Activated CD4-positive, CD25-positive, alpha-beta regulatory T cell treated with anti-CD3 and anti-CD28 coated beads, Interleukin-2, amount 50 U/mL, for 72 hours (primary cell): ENCODE measurements around the gene COL27A1.

ENCODE experiments used
- DNase-seq: peaks from one replicate; pipeline ENCODE4 v3.0.0; 2021

The COL27A1 gene

DNA sequence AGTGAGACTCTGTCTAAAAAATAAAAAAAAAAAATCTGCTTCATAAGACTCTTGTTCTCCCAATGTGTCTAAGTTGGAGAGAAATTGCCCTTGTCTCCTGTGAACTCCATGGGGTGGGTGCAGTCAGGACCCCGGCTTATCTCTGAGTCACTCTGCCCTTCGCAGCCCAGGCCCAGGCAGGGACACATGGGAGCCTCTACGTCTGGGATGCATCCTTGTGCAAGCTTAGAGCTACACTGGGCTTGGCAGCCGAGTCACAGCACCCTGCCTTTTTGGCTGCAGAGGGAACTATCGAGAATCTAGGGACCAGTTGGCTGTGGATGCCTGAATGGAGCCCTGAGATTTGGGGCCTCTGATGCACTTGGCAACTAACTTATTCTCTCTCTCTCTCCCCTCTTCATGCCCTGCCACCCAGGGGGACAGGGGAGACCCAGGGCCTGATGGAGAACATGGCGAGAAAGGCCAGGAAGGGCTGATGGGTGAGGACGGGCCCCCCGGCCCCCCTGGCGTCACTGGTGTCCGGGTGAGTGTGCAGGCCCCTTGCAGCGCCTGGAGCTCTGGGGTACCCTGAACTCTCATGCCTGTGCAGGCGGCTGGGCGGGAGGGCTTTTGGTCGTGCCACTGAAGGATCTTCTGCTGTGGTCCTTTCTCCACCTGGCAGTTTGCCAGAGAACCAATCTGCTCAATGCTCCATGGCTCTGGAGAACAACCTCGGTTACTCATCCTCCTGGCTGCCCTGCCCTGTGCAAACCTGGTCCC is 120.1 kb downstream of the COL27A1 start:
- no peak for DNase-seq

DNA sequence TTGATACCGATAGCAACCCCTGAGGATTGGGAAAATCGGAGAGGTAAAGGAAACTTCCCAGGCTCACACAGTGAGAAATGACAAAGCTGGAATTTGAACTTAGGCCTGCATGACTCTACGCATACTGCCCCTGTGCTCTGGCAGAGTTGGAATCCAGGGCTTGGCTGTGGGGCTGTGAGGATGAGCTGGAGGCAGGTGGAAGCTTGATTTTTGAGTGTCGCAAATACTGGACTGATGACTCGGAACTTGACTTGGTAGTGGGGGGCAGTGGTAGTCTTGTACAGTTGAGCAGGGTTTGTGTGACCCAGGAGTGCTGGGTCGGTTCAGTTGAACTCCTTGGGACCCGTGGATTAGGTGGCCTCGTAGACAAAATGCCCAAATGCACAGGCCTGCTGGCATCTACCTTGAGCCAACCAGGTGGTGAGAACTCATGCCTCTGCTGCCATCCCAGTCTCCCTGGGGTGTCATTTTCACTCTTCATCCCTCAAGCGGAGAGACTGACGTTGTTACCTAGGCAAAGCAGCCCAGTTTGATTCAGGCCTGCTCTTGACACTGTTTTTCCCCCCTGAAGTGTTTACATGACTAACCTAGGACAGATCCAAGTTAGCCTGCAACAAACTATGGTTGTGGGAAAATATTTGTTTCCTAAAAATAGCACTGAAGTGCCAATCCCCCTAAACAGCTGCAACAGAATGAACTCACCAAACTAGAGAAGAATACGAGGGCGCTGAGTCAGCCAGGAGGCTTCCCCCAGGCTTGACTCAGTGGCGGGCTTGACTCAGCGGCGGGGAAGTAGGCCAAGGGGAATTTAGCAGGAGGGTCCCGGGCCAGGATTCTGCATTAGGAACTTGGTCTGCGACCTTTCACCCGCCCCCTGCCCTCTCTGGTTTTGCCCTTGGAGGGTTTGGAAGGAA is 121.8 kb downstream of the COL27A1 start:
- no peak for DNase-seq

DNA sequence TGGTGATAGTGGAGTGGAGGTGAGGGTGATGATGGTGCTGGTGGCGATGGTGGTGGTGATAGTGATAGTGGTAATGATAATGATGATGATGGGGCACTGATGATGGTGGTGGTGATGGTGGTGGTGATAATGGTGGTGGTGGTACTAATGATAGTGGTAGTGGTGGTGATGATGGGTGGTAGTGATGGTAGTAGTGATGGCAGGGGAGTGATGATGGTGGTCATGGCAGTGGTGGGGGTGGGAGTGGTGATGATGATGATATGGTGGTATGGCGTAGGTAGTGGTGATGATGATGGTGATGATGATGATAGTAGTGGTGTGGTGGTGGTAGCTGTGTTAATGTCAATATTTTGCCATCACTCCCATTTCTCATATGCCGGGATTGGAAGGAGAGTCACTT is 123.0 kb downstream of the COL27A1 start:
- DNase-seq = no peak

DNA sequence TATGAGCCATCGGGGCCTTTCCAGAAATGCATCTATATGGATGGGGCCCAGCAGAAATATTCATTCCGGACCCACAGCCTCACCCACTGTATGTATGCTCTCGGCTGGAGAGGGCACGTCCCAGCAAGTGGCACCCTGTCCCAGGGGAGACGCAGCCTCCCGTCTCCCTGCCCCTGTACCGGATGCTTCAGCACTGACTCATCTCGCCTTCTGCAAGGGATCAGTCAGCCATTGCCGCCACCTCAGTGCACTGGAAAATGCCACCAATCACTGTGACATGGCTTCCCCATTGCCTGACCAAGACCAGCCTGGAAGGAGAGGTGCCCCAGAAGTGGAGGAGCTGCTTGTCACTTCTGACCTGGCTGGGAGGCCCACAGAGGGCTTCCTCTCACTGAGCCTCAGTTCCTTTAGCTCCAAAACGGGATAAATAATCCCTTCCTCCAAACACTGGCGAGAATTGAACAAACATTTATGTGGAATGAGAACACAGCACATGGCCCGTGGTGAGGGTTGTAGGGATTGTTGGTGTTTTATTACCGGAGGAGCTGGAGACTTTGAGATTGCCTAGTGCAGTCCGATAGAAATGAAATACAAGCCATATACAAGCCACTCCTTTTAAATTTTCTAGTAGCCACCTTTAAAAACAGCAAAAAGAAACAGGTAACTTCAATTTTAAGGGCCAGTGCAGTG is 123.7 kb downstream of the COL27A1 start:
- DNase-seq = no peak

DNA sequence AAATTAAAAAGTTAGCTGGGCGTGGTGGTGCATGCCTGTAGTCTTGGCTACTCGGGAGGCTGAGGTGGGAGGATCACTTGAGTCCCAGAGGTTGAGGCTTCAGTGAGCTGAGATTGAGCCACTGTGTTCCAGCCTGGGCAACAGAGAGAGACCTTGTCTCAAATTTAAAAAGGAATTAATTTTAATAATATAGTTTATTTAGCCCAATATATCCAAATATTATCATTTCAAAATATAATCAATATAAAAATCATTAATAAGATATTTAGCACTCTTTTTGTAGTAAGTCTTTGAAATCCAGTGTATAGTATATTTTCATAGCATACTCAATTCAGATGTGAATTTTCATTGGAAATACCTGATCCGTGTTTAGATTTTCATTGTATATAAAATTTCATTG is 124.4 kb downstream of the COL27A1 start:
- no peak for DNase-seq

DNA sequence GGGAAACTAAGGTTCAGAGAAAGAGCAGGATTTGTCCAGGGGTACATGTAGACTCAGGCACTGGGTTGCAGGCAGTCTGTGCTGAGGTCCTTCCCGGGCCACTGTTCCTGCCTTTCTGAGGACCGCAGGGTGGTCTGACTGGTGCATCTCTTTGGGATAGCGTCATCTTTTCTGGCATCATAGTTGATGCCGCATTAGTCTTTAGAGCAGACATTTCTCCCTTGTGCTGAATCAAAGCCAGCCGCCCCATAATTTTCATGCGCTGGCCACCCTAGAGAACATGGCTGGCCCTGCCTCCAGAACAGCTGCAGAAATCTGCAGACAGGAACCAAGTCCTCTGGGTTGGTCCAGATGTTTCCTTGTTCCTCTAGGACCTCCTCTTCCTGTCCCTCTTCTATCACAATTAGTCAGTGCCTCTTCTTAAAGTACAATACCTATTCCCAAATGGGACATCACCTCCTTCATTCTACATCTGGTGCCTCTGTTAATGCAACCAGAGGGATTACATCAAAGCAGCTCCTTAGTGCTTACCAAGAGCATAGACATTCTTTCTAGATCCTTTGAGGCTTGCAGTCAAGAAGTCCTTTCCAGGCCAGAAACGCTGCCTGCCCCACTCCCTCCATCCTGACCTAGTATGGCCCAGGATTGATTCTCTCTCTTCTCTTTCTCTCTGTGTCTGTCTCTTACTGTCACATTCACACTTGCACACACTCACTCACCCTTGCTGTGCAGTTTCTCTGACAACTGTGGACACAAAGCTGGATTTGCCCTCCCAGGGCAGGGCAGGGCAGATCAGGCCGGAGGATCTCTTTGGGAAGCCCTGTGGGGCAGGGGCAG is 125.5 kb downstream of the COL27A1 start:
- DNase-seq = no peak

DNA sequence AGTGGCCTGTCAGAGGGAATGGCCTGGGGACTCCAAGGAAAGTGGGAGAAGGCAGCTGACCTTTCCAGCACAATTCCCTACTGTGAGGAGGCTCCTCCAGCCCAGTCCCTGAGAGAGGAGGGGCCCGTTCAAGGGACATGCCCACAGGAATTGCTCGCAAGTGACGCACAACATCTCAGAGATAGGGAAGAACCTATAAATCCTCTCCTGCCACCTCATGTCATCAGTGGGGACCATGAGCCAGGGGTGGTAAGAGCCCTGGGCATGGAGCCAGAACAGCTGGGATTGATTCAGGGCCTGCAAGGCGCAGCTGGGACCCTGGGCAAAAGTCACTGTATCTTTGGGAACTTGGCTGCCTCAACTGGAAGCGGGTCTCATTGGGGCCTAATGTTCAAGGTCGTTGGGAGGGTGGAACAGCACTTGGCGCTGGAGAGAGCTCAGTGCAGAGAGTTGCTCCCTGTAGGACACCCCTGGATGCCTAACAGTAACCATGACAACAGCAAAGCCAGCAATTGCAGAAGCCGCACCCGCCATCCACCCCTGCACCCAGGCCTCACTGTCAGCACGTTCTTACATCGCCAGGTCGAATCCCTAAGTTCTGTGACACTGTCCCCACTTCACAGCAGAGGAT is 126.3 kb downstream of the COL27A1 start:
- no peak for DNase-seq

DNA sequence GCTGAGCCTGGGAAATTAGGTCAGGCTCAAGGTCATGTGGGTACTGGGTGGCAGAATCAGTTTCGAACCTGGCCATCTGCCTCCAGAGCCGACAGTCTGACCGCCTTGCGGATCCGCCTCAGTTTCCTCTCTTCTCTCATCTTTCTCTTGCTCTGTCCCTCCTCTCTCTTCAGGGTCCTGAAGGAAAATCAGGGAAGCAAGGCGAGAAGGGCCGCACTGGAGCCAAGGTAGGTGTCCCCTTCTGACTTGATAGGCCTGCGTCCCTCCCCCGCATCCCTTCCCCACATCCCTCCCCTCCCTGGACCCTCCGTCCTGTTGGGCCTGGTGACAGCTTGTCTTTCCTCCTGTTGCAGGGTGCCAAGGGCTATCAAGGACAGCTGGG is 126.8 kb downstream of the COL27A1 start:
- DNase-seq = no peak

DNA sequence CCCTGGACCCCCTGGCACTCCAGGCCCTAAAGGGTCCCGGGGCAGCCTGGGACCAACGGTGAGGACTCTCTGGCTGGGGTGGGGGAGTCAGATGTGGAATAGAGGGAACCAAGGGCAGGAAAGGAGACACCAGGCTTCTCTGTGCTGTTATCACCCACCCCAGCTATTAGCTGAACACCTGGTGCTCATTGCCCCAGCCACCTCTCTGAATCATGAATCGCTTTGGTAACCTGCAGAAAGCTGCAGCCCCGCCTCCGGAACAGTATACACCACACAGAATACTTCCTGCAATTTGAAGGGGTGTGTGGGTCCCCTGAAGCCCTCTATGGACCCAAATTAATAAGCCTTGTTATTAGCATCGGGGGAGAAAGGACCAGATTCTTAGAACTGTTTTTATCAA is 127.2 kb downstream of the COL27A1 start:
- no peak for DNase-seq

DNA sequence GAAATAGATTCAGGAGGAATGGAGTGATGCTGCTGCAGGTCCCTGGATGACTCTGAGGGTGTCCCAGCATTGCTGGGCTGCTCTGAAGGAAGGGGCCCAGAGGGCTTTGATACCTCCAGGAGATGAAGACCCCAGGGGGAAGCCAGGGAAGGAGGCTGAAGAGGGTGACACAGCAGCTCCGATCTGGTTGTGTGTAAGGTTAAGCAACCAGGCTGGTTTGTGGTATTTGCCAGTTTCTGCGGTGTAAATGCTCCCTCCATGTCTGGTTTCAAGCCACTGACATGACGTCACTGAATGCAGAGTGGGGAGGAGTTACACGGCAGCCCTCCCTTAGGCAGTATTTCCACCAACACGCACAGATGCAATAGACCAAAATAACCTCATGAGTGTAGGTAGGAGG is 127.6 kb downstream of the COL27A1 start:
- no peak for DNase-seq

DNA sequence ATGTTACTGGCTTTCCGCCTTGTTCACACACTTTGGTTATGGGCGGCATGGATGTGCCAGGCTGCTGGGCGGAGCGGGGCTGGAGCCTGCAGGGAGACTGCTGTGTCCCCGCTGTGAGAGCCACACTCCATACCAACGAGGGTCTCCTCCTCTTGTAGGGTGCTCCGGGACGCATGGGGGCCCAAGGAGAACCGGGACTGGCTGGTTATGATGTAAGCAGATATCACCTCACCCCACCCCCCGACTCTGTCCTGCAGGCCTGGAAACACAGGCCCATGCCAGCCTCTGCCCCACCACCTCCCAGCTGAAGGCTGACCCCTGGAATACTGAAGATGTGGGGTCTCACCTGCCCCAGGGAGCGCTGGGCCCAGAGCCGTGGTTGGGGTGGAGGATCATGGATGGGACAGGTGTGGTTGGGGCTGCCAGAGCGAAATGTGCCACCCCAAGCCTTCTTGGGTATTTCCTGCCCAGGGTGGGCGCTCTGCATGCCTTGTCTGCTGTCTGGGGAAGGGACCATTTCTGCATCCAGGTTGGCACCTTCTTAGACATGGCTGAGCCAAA is 128.3 kb downstream of the COL27A1 start:
- no peak for DNase-seq

DNA sequence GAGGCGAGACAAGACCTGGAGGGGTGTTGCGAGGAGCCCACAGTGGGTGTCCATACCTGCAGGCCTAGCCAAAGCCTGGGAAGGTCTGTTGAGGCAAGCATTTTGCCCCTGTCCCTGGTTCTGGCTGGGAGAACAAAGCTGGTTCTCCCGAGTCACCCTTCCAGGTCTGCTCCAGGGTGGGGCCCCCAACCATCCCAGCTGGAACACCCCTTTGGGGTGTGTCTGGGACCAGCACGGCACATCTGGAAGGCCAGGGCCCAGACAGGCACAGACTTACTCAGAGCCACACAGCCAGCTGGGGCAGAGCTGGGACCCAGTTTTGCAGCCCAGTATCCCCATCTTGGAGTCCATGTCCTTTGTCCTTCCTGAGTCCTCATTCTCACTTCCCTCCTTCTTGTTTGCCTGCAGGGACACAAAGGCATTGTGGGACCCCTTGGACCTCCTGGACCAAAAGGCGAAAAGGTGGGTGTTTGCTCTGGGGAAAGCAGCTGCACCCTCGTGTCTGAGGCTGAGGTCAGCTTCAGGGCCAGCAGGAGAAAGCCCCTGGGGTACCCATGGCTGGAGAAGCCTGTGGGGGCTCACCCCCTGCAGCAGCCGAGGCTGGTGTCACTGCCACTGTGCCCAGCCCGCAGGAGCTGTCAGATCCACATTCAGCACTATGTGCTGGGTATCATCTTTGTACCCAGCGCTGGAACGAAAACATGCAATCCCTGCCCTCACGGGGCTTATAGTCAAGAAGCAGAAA is 129.2 kb downstream of the COL27A1 start:
- no peak for DNase-seq

DNA sequence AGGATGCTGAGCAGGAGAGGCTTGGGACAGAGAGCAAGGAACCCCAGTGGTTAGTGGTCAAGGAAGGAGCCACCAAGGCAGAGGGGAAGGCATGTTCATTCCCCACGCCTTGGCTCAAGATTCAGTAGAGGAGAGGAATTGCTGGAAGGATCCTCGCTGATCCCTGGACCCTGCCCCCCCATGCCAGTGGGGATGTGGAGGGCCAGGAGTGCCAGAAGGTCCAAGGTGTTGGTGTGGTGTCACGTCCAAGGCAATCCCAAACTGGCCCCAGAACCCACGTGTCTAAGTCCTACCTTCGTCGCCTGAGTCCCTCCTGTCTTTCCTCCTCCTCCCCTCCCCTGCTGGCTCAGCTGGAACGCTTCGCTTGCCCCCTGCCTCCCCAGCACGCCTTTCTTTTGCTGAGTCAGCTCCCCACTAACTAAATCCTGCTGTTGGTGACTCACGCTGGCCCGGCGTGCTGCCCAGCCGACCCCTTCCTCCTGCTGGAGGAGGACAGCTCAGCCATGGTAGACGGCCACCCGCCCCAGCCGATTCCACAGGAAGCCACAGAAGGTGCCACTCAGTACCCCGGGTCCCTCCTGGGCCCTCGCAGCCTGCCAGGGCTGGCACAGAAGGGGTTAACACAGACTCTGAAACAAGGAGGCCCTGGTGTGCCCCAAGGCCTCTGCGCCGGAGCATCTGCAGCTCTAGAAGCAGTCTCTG is 130.0 kb downstream of the COL27A1 start:
- DNase-seq = no peak

DNA sequence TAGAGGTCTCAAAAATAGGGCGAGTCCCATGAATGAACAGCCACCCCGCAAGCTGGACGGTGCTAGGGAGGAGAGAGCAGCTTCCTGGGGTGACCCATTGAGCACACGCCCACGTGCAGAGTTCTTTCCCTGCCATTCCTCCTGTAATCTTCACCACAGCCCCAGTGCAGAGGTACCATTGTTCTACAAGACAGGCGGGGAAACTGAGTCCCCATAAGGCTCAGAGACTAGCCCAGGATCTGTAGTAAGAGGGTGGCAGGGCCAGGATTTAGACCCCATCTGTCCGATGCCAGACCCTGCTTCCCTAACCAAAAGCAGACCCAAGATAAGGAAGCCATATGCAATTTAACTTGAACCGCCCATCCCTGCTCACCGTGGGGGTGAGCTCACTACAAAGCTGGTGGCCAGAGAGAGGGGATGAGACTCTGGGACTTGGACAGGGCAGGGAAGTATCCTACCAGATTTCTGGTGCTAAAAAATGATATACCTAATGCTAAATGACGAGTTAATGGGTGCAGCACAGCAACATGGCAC is 130.9 kb downstream of the COL27A1 start:
- DNase-seq = no peak

DNA sequence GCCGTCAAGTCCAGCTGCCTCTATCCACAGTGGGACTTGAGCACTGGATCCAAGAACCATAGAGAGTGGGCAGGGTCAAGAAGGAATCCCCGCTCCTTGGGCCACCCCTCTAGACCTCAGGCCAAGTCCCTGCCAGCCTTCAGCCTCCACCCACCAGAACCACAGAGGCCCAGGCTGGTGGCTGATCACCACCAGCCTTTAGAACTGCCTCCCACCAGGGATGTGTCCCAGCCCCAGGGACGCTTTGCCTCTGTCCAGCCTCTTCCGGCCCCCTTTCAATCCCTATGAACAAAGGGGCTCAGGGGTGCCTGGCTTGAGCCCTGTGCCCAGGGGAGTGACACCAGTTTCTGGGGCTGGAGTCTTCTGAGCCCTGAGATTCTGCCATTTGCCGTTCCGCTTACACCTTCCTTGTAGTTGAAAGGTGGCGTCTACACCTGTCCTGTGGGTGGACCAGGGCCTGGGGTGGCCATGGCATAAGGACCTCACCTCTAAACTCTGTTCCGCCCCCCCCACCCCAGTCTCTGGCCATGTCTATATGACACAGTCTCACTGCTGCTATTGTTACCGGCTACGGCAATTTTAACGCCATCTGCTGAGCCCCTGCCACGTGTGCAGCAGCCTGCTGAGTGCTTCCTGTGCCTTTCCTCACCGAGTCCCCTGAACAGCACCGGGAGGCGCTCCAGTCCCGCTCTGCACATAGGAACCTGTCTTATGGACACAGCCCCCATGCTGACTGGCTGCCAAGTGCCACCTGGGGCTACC is 131.8 kb downstream of the COL27A1 start:
- DNase-seq = no peak

DNA sequence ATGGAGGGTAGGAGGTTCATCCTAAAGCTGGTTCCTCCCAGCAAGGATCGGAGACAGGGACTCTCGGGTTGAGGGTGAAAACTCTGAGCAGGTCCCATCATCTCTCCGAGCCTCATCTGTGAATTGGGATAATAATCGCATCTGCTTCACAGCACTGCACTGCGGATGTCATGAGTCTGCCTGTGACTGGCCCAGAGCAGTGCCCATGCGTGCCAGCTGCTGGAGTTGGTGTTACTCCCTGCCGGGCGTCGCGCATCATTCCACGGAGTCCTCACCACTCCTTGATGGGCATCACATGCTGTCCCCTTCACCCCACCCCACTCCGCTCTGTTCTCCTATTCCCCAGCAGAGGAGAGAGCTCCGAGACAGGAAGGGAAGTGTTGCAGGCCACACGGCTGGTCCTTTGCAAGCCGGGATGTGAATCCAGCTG is 132.4 kb downstream of the COL27A1 start:
- no peak for DNase-seq

DNA sequence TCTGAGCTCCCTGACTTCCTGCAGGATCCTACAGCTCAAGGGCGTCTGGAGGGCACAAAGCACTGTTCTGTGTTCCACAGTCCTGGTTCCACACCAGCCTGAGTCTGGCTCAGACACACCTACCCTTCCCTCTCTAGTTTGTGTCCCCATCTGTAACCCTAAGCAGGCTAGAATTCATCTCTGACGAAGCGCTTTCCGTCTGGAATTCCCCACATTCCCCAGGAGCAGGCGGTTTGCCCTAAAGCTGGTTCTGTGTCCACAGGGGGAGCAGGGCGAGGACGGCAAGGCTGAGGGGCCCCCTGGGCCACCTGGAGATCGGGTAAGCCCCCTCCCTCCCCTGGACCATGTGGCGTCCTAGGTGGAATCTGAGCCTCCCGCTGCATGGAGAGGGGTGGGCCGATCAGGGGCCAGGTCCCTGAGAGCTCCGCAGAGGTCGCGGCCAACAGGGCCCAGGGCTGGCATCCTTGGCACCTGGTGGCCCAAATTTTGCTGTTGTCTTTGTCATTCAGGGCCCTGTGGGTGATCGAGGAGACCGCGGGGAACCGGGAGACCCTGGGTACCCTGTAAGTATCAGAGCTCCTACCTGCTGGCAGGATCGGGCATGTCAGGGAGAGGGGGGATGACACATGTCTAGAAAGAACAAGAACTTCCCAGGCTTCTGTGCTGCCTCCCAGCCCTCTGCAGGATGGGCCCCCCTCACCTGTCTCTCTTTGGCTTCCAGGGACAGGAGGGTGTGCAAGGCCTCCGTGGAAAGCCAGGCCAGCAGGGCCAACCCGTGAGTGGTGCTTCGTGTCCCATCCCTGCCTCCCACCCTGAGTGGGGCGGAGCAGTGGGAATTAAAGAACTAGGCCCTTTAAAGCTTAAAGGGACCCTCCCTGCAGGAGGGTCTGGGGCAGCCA is 133.1 kb downstream of the COL27A1 start:
- peak; percentile 27 for DNase-seq

DNA sequence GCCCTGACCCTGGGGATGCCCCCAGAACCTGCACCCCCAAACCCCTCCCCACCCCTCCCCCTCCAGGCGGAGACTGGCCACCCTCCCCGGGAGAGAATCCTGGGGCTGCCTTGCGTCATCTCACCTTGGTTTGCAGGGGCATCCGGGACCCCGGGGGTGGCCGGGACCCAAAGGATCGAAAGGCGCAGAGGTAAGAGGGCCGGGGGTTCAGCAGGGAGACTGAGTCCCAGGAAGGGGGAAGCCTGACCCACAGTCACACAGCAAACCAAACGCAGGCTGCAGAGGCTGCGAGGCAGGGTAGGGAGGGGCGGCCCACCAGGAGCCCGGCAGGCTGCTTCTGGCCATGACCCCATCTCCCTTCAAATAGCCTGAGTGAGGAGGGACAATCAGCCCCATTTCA is 133.8 kb downstream of the COL27A1 start:
- DNase-seq = peak; percentile 9
